Adipocyte (in vitro differentiated cells): Measurements from ENCODE around the gene NEU4.

Experiments
- DNase-seq: peaks from one replicate; pipeline ENCODE4 v3.0.0-alpha.2; 2015; ENCODE audit warnings: low read depth
- H3K27me3 ChIP-seq: replicated peaks from 2 replicates; pipeline ENCODE4 v1.7.0; 2013; ENCODE audit warnings: mild to moderate bottlenecking, low read length, moderate library complexity; ENCODE audit not compliant: control insufficient read depth, insufficient read depth
- H3K36me3 ChIP-seq: 2 replicates; pipeline ENCODE4 v1.7.0; 2013; ENCODE audit warnings: low read length, mild to moderate bottlenecking, moderate library complexity; ENCODE audit not compliant: control insufficient read depth, insufficient read depth, severe bottlenecking
- H3K4me1 ChIP-seq: 2 replicates; pipeline ENCODE4 v1.7.0; 2013; ENCODE audit warnings: mild to moderate bottlenecking, low read length, moderate library complexity; ENCODE audit not compliant: control insufficient read depth, insufficient read depth
- H3K4me3 ChIP-seq: 2 replicates; pipeline ENCODE4 v1.7.0; 2013; ENCODE audit warnings: mild to moderate bottlenecking, low read length, moderate library complexity
- H3K9ac ChIP-seq: 2 replicates; pipeline ENCODE4 v1.7.0; 2013; ENCODE audit warnings: mild to moderate bottlenecking, low read length, moderate library complexity
- H3K9me3 ChIP-seq: 2 replicates; pipeline ENCODE4 v1.7.0; 2013; ENCODE audit warnings: mild to moderate bottlenecking, low read length, moderate library complexity; ENCODE audit not compliant: control insufficient read depth

The NEU4 gene

GRCh38 chr2:241848761-241849615, 40.0 kb downstream of the NEU4 start:
- no peak overlapping the region for H3K4me3 ChIP-seq

GRCh38 chr2:241849616-241850543, 40.9 kb downstream of the NEU4 start:
- Histone ChIP-seq H3K4me1 (no peaks in the 10 kb centered on the region), H3K9me3 (no peaks in the 10 kb centered on the region), H3K27me3 (peaks cover 19% of the 10 kb centered on the region), H3K9ac (no peak overlapping the region), H3K4me3 (no peak overlapping the region), H3K36me3 (no peaks in the 10 kb centered on the region)
- DNase-seq, result no peak

More at GRCh38 chr2:241848761-241849615, 40.0 kb downstream of the NEU4 start:
- H3K9me3 ChIP-seq, result no peaks in the 10 kb centered on the region
- peaks cover 4% of the 10 kb centered on the region for H3K4me1 ChIP-seq
- no peak for DNase-seq
- no peak overlapping the region for H3K9ac ChIP-seq
- no peaks in the 10 kb centered on the region for H3K36me3 ChIP-seq
- H3K27me3 ChIP-seq, result peaks cover 22% of the 10 kb centered on the region

DNA sequence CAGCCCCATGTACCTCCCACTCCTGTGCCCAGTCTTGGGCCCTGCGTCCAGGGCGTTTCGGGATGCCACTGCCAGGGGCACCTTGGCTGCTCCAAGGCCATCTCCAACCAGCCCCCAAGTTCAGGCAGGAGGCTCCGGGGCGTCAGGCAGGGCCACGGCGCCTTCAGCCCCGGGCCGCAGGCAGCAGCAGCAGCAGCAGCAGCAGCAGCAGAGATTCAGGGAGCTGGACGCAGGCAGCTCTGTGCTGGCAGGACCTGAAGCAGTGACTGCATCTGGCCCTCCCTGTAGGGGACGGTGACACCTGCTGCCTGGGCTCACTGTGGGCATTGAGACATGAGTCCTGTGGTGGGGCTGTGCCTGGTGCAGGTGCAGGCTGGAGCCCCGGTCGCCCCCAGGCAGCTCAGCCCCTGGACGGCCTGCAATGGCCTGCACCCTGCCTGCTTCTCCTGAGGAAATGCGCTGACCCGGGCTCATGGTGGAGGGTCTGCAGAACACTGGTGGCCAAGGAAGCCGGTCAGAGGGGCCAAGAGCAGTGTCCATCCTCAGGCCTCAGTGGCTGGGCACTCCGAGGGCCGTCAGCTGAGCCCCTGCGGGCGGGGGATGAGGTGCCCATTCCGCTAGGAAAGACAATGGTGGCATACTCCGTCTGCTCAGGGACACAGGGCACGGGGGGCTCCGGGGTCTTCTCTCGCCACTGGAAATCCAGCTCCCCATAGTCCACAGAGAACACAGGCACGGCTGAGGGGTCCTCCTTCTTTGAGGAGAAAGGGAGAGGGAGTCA, 41.7 kb downstream of the NEU4 start:
- no peak overlapping the region for H3K9ac ChIP-seq
- H3K27me3 ChIP-seq, result peaks cover 18% of the 10 kb centered on the region
- no peak overlapping the region for H3K4me3 ChIP-seq
- H3K4me1 ChIP-seq, result no peaks in the 10 kb centered on the region
- no peaks in the 10 kb centered on the region for H3K9me3 ChIP-seq
- H3K36me3 ChIP-seq, result no peaks in the 10 kb centered on the region
- no peak for DNase-seq

- Histone ChIP-seq H3K9me3 (no peaks in the 10 kb centered on the region), H3K27me3 (peaks cover 18% of the 10 kb centered on the region), H3K4me3 (no peak overlapping the region), H3K9ac (no peak overlapping the region), H3K4me1 (no peaks in the 10 kb centered on the region), H3K36me3 (no peaks in the 10 kb centered on the region)
- DNase-seq, result no peak
Observed at GRCh38 chr2:241851325-241852115, 42.5 kb downstream of the NEU4 start.

GRCh38 chr2:241852116-241852980, 43.4 kb downstream of the NEU4 start:
- Histone ChIP-seq H3K27me3 (peaks cover 18% of the 10 kb centered on the region), H3K9ac (no peak overlapping the region), H3K4me3 (no peak overlapping the region), H3K4me1 (peaks cover 6% of the 10 kb centered on the region), H3K36me3 (no peaks in the 10 kb centered on the region), H3K9me3 (no peaks in the 10 kb centered on the region)
- no peak for DNase-seq

- Histone ChIP-seq H3K4me1 (peaks cover 6% of the 10 kb centered on the region), H3K36me3 (no peaks in the 10 kb centered on the region)
Observed at GRCh38 chr2:241852981-241853631, 44.1 kb downstream of the NEU4 start.

DNA sequence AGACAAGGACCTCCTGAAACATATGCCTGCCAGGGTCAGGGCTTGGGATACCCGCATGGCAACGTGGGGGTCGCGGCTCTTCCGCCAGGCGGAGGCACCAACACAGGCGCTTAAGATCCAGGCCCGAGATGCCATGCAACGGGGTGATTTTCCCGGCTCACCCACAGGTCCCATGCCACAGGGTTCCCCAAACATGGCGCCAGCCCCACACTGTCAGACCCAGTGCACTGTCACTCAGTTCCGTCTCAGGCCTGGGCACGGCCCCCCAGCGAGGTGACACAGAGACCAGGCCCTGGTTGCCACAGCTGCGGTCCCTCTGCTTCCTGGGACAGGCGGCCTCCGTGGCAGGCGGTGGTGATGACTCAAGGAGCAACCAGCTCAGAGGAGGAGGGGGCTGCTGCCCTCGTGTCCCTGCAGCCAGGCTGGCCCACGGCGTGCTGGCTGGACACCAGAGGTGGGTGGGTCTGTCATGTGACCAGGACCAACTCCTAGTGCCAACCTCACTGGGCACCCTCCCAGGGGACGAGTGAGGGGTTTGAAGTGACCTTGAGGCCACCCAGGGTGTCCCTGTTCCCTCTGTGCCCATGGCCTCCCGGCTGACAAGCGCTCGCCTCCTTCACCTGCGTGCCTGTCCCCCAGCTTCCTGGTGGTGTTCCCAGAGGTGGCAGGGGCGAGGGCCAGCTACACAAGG, 44.8 kb downstream of the NEU4 start:
- Histone ChIP-seq H3K9me3 (no peaks in the 10 kb centered on the region), H3K9ac (no peak overlapping the region)
- no peak for DNase-seq

More at GRCh38 chr2:241852981-241853631, 44.1 kb downstream of the NEU4 start:
- no peak for DNase-seq
- Histone ChIP-seq H3K9me3 (no peaks in the 10 kb centered on the region), H3K9ac (no peak overlapping the region), H3K4me3 (no peak overlapping the region), H3K27me3 (peaks cover 18% of the 10 kb centered on the region)

GRCh38 chr2:241854342-241855244, 45.6 kb downstream of the NEU4 start:
- no peaks in the 10 kb centered on the region for H3K36me3 ChIP-seq
- DNase-seq, result no peak
- no peaks in the 10 kb centered on the region for H3K9me3 ChIP-seq
- H3K9ac ChIP-seq, result no peak overlapping the region
- peaks cover 18% of the 10 kb centered on the region for H3K27me3 ChIP-seq
- no peak overlapping the region for H3K4me3 ChIP-seq
- peaks cover 10% of the 10 kb centered on the region for H3K4me1 ChIP-seq

More for the DNA sequence above, 44.8 kb downstream of the NEU4 start:
- Histone ChIP-seq H3K27me3 (peaks cover 18% of the 10 kb centered on the region), H3K36me3 (no peaks in the 10 kb centered on the region), H3K4me1 (peaks cover 6% of the 10 kb centered on the region), H3K4me3 (no peak overlapping the region)
